ENCODE results near the gene OR8K1. TPM values are rescaled to one million over a fixed set of nuclear protein-coding genes. Genes with fewer than 3 reads are reported as not detected.

Gene OR8K1
- total and polyA plus RNA-seq, 2 experiments from 2014 or later = not detected

Other genes starting within 250 kb of the OR8K1 start
- gene OR8H2, start 242.4 kb upstream of the OR8K1 start, total RNA-seq = not detected in 2 replicates
- not detected in 2 replicates for gene OR8H2, start 242.4 kb upstream of the OR8K1 start, polyA plus RNA-seq
- not detected in 2 replicates for gene OR8H3, start 223.7 kb upstream of the OR8K1 start, total RNA-seq
- not detected in 2 replicates for gene OR8H3, start 223.7 kb upstream of the OR8K1 start, polyA plus RNA-seq
- gene OR8J3, start 205.8 kb upstream of the OR8K1 start, total RNA-seq = not detected in 2 replicates
- gene OR8J3, start 205.8 kb upstream of the OR8K1 start, polyA plus RNA-seq = not detected in 2 replicates
- gene OR8K5, start 185.7 kb upstream of the OR8K1 start, total RNA-seq = not detected in 2 replicates
- gene OR8K5, start 185.7 kb upstream of the OR8K1 start, polyA plus RNA-seq = not detected in 2 replicates
- not detected in 2 replicates for gene OR5J2, start 169.4 kb upstream of the OR8K1 start, total RNA-seq
- not detected in 2 replicates for gene OR5J2, start 169.4 kb upstream of the OR8K1 start, polyA plus RNA-seq
- not detected in 2 replicates for gene OR5T2, start 111.8 kb upstream of the OR8K1 start, total RNA-seq
- not detected in 2 replicates for gene OR5T2, start 111.8 kb upstream of the OR8K1 start, polyA plus RNA-seq
- gene OR5T3, start 93.8 kb upstream of the OR8K1 start, total RNA-seq = not detected in 2 replicates
- not detected in 2 replicates for gene OR5T3, start 93.8 kb upstream of the OR8K1 start, polyA plus RNA-seq
- not detected in 2 replicates for gene OR5T1, start 71.9 kb upstream of the OR8K1 start, total RNA-seq
- not detected in 2 replicates for gene OR5T1, start 71.9 kb upstream of the OR8K1 start, polyA plus RNA-seq
- gene OR8H1, start 53.8 kb upstream of the OR8K1 start, total RNA-seq = not detected in 2 replicates
- gene OR8H1, start 53.8 kb upstream of the OR8K1 start, polyA plus RNA-seq = not detected in 2 replicates
- gene OR8K3, start 30.9 kb upstream of the OR8K1 start, total RNA-seq = not detected in 2 replicates
- gene OR8K3, start 30.9 kb upstream of the OR8K1 start, polyA plus RNA-seq = not detected in 2 replicates
- not detected in 2 replicates for gene OR8J1, start 8.3 kb downstream of the OR8K1 start, total RNA-seq
- gene OR8J1, start 8.3 kb downstream of the OR8K1 start, polyA plus RNA-seq = not detected in 2 replicates
- gene OR8U1, start 29.6 kb downstream of the OR8K1 start, total RNA-seq = not detected in 2 replicates
- gene OR8U1, start 29.6 kb downstream of the OR8K1 start, polyA plus RNA-seq = not detected in 2 replicates
- gene OR5AL1, start 66.7 kb downstream of the OR8K1 start, total RNA-seq = not detected in 2 replicates
- gene OR5AL1, start 66.7 kb downstream of the OR8K1 start, polyA plus RNA-seq = not detected in 2 replicates
- gene OR5M3, start 127.3 kb downstream of the OR8K1 start, total RNA-seq = not detected in 2 replicates
- gene OR5M3, start 127.3 kb downstream of the OR8K1 start, polyA plus RNA-seq = not detected in 2 replicates
- gene OR5M8, start 145.3 kb downstream of the OR8K1 start, total RNA-seq = not detected in 2 replicates
- gene OR5M8, start 145.3 kb downstream of the OR8K1 start, polyA plus RNA-seq = not detected in 2 replicates
- gene OR5M11, start 197.2 kb downstream of the OR8K1 start, total RNA-seq = not detected in 2 replicates
- gene OR5M11, start 197.2 kb downstream of the OR8K1 start, polyA plus RNA-seq = not detected in 2 replicates
- not detected in 2 replicates for gene OR5M10, start 231.7 kb downstream of the OR8K1 start, total RNA-seq
- gene OR5M10, start 231.7 kb downstream of the OR8K1 start, polyA plus RNA-seq = not detected in 2 replicates

All from hepatocyte (in vitro differentiated cells).